ENCODE data around the gene NFIA.

NFIA gene

GRCh38 chr1:61067446-61068019 lies 14.8 kb upstream of the NFIA start:
- Histone ChIP-seq H3K4me3 (ENCODE audit: low read depth, low read length) (no peak overlapping the region), H3K9me3 (ENCODE audit: control insufficient read depth, insufficient read depth, low read depth, low read length) (no peaks in the 10 kb centered on the region), H3K36me3 (ENCODE audit: control insufficient read depth in 2 of 2, insufficient read depth in 1 of 2, low read length in 2 of 2) (no peaks in the 10 kb centered on the region), H3K4me1 (ENCODE audit: control insufficient read depth, insufficient read depth, low read length) (peaks cover 6% of the 10 kb centered on the region; the same call in 1 of the 2 replicates), H3K27ac (ENCODE audit: extremely low read depth, low read depth, low read length) (no peak overlapping the region)
- ChIA-PET CTCF (no interaction called here), POLR2A (no interaction called here)
- no peak for TF ChIP-seq ZNF354C (tag by site-specific recombination; IDR thresholded peaks at IDR 0.05; ENCODE audit: borderline replicate concordance, low read depth)
- TF ChIP-seq ZNF768 (tag by site-specific recombination; IDR thresholded peaks at IDR 0.05), result no peak
- no peak for TF ChIP-seq ZBTB21 (tag by site-specific recombination; IDR thresholded peaks at IDR 0.05)
- TF ChIP-seq HOXC10 (CRISPR knock-in tag; IDR thresholded peaks at IDR 0.05), result no peak
- no peak for TF ChIP-seq ZNF394 (tag by site-specific recombination; IDR thresholded peaks at IDR 0.05; ENCODE audit: borderline replicate concordance)

DNA sequence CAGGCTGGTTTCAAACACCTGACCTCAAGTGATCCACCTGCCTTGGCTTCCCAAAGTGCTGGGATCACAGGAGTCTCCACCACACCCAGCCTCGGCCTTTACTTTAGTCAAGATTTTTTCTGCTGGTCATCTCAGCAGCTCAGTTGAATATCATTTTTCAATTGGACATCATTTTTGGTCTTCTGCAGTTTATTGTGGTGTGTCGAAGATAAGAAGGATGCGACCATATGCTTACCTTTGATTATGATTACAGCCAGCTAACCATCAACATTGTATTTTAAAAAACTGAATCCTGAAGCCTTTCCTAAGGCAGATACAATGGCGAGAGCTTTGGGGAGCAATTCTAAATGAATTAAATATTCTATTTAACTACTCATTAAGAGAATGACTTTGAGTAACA lies 12.3 kb upstream of the NFIA start:
- ChIA-PET CTCF (interaction anchor here (0.8 kb wide), 1 partner anchor 13 kb away, joined by 3 read pairs; no protein-coding TSS in a partner anchor), POLR2A (interaction anchor here (1.6 kb wide), 1 partner anchor 12 kb away, joined by 3 read pairs; the partner anchor contains the start of gene NFIA)
- H3K36me3 ChIP-seq (ENCODE audit: control insufficient read depth in 2 of 2, insufficient read depth in 1 of 2, low read length in 2 of 2), result no peaks in the 10 kb centered on the region
- no peaks in the 10 kb centered on the region for H3K9me3 ChIP-seq (ENCODE audit: control insufficient read depth, insufficient read depth, low read depth, low read length)
- H3K4me1 ChIP-seq (ENCODE audit: control insufficient read depth, insufficient read depth, low read length), result no peaks in the 10 kb centered on the region
- no peak overlapping the region for H3K27ac ChIP-seq (ENCODE audit: extremely low read depth, low read depth, low read length)
- H3K4me3 ChIP-seq (ENCODE audit: low read depth, low read length), result no peak overlapping the region
- TF ChIP-seq ZNF626 (tag by site-specific recombination; IDR thresholded peaks at IDR 0.05) (no peak), ZFP37 (tag by site-specific recombination; IDR thresholded peaks at IDR 0.05) (no peak), ZEB2 (tag by site-specific recombination; IDR thresholded peaks at IDR 0.05) (no peak), ZNF768 (tag by site-specific recombination; IDR thresholded peaks at IDR 0.05) (no peak), ZNF391 (tag by site-specific recombination; IDR thresholded peaks at IDR 0.05; ENCODE audit: borderline replicate concordance, low read depth) (no peak), KLF7 (tag by site-specific recombination; IDR thresholded peaks at IDR 0.05; ENCODE audit: borderline replicate concordance) (no peak), ZNF660 (tag by site-specific recombination; IDR thresholded peaks at IDR 0.05) (no peak), ZNF121 (tag by site-specific recombination; IDR thresholded peaks at IDR 0.05) (no peak), ZNF423 (tag by site-specific recombination; IDR thresholded peaks at IDR 0.05) (no peak), ZNF596 (tag by site-specific recombination; IDR thresholded peaks at IDR 0.05) (no peak), MZF1 (tag by site-specific recombination; IDR thresholded peaks at IDR 0.05; ENCODE audit: borderline replicate concordance) (no peak), KLF8 (tag by site-specific recombination; IDR thresholded peaks at IDR 0.05) (no peak), ZNF37A (tag by site-specific recombination; IDR thresholded peaks at IDR 0.05) (no peak), ZBTB26 (tag by site-specific recombination; optimal IDR thresholded peaks at IDR 0.05) (no peak), OVOL3 (tag by site-specific recombination; IDR thresholded peaks at IDR 0.05) (no peak)
- TF ChIP-seq, protein P1, sequence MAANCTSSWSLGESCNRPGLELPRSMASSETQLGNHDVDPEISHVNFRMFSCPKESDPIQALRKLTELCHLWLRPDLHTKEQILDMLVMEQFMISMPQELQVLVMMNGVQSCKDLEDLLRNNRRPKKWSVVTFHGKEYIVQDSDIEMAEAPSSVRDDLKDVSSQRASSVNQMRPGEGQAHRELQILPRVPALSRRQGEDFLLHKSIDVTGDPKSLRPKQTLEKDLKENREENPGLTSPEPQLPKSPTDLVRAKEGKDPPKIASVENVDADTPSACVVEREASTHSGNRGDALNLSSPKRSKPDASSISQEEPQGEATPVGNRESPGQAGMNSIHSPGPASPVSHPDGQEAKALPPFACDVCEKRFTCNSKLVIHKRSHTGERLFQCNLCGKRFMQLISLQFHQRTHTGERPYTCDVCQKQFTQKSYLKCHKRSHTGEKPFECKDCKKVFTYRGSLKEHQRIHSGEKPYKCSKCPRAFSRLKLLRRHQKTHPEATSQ (tag by site-specific recombination; IDR thresholded peaks at IDR 0.05), result no peak

Measured in HEK293 (cell line).